HepG2 (cell line): ENCODE measurements around the gene TCAP. TPM values are rescaled to one million over a fixed set of nuclear protein-coding genes. Genes with fewer than 3 reads are reported as not detected.

Experiments used
- KAT2B ChIP-seq: fragments of 150-350 bp; IDR thresholded peaks from 2 replicates; pipeline ENCODE4 v1.6.1; 2014; ENCODE audit warnings: low read depth, low read length, borderline replicate concordance
- KAT7 ChIP-seq: IDR thresholded peaks from 2 replicates; pipeline ENCODE4 v1.6.1; 2018; ENCODE audit warnings: borderline replicate concordance, missing compliant biosample characterization
- KDM3A ChIP-seq: IDR thresholded peaks from 2 replicates; pipeline ENCODE4 v1.6.1; 2018; ENCODE audit warnings: low read depth, missing compliant biosample characterization
- MED1 ChIP-seq: sonication (generic); formaldehyde crosslinking; IDR thresholded peaks from 2 replicates; pipeline ENCODE4 v1.4.0; 2020; ENCODE audit warnings: missing genetic modification reagents
- MTA3 ChIP-seq: sonication (generic); formaldehyde crosslinking; IDR thresholded peaks from 2 replicates; pipeline ENCODE4 v1.4.0; 2020; ENCODE audit warnings: missing genetic modification reagents
- RXRA ChIP-seq: sonication (generic); formaldehyde crosslinking; IDR thresholded peaks from 2 replicates; pipeline ENCODE4 v1.5.1; 2020; ENCODE audit warnings: missing genetic modification reagents
- SCMH1 ChIP-seq: sonication (generic); formaldehyde crosslinking; IDR thresholded peaks from 2 replicates; pipeline ENCODE4 v1.9.0; 2021; ENCODE audit warnings: missing genetic modification reagents, mild to moderate bottlenecking, borderline replicate concordance
- SOX5 ChIP-seq: IDR thresholded peaks from 2 replicates; pipeline ENCODE4 v1.6.1; 2016; ENCODE audit warnings: borderline replicate concordance
- SPEN ChIP-seq: sonication (generic); formaldehyde crosslinking; IDR thresholded peaks from 2 replicates; pipeline ENCODE4 v1.5.1; 2020; ENCODE audit warnings: low read depth, mild to moderate bottlenecking, missing genetic modification reagents
- ZBTB7B ChIP-seq: sonication (generic); formaldehyde crosslinking; IDR thresholded peaks from 2 replicates; pipeline ENCODE4 v1.4.0; 2020; ENCODE audit warnings: missing genetic modification reagents
- ZFP90 ChIP-seq: sonication (generic); formaldehyde crosslinking; IDR thresholded peaks from 2 replicates; pipeline ENCODE4 v1.8.0; 2022; ENCODE audit warnings: missing genetic modification reagents, mild to moderate bottlenecking, inconsistent platforms, borderline replicate concordance
- ZKSCAN8 ChIP-seq: IDR thresholded peaks from 2 replicates; pipeline ENCODE4 v1.6.1; 2016; ENCODE audit warnings: borderline replicate concordance, missing genetic modification reagents, missing compliant biosample characterization
- ZMYM3 ChIP-seq: sonication (generic); formaldehyde crosslinking; IDR thresholded peaks from 2 replicates; pipeline ENCODE4 v1.5.1; 2020; ENCODE audit warnings: mild to moderate bottlenecking, missing genetic modification reagents
- ZNF24 ChIP-seq: fragments of 450-650 bp; IDR thresholded peaks from 2 replicates; pipeline ENCODE4 v1.6.1; 2017; ENCODE audit warnings: antibody characterized with exemption, mild to moderate bottlenecking
- ZNF343 ChIP-seq: sonication (generic); formaldehyde crosslinking; IDR thresholded peaks from 2 replicates; pipeline ENCODE4 v1.4.0; 2020; ENCODE audit warnings: mild to moderate bottlenecking, missing genetic modification reagents
- ZNF367 ChIP-seq: sonication (generic); formaldehyde crosslinking; IDR thresholded peaks from 2 replicates; pipeline ENCODE4 v1.4.0; 2020; ENCODE audit warnings: missing genetic modification reagents, borderline replicate concordance
- ZNF558 ChIP-seq: sonication (generic); formaldehyde crosslinking; IDR thresholded peaks from 2 replicates; pipeline ENCODE4 v1.9.0; 2022; ENCODE audit warnings: mild to moderate bottlenecking, missing genetic modification reagents, borderline replicate concordance
- polyA plus RNA-seq, 8 experiments: library from polyadenylated mRNA; depleted of rRNA in 3 of 8; stranded (reverse) in 7 of 8; unstranded in 1 of 8; fragments of >200 nt; fragmentation: Illumina TruSeq in 4 of 8; extraction: Trizol in 4 of 8; gene quantifications; 2 replicates each; pipeline versions ENCODE4 v1.2.1 to v1.2.3, GENCODE V29; 2011 to 2016; ENCODE audit warnings: low read depth in 4 of 8, missing spikeins in 1 of 8, mixed read lengths in 1 of 8; ENCODE audit not compliant: insufficient read depth in 1 of 8
- total RNA-seq, 5 experiments: library from RNA; depleted of rRNA; stranded (reverse); fragments of >200 nt; fragmentation: Illumina TruSeq; extraction: Trizol; gene quantifications; 2 replicates each; pipeline ENCODE4 v1.2.3, GENCODE V29; 2016; ENCODE audit warnings: low read depth in 1 of 5
- TF ChIP-seq, protein P1 (sequence below): sonication (generic); formaldehyde crosslinking; IDR thresholded peaks from 2 replicates; pipeline ENCODE4 v1.5.0; 2020; ENCODE audit warnings: missing genetic modification reagents
- TF ChIP-seq, protein P2 (sequence below): sonication (generic); formaldehyde crosslinking; IDR thresholded peaks from 2 replicates; pipeline ENCODE4 v1.5.0; 2020; ENCODE audit warnings: missing genetic modification reagents
- TF ChIP-seq, protein P3 (sequence below): IDR thresholded peaks from 2 replicates; pipeline ENCODE4 v1.6.1; 2012; ENCODE audit warnings: inconsistent platforms
- TF ChIP-seq, protein P4 (sequence below): sonication (generic); formaldehyde crosslinking; IDR thresholded peaks from 2 replicates; pipeline ENCODE4 v1.5.0; 2020; ENCODE audit warnings: missing genetic modification reagents, mild to moderate bottlenecking, borderline replicate concordance
- TF ChIP-seq, protein P5 (sequence below): IDR thresholded peaks from 2 replicates; pipeline ENCODE4 v1.6.1; 2018; ENCODE audit warnings: missing genetic modification reagents
- TF ChIP-seq, protein P6 (sequence below): sonication (generic); formaldehyde crosslinking; conservative IDR thresholded peaks from 2 replicates; pipeline ENCODE4 v1.8.0; 2022; ENCODE audit warnings: missing genetic modification reagents

TCAP gene
- total and polyA plus RNA-seq, 2 of the 13 experiments (the other 11 are each of a cell fraction or from before 2014, with no cell fraction given): 0.24 to 0.65 TPM

DNA sequence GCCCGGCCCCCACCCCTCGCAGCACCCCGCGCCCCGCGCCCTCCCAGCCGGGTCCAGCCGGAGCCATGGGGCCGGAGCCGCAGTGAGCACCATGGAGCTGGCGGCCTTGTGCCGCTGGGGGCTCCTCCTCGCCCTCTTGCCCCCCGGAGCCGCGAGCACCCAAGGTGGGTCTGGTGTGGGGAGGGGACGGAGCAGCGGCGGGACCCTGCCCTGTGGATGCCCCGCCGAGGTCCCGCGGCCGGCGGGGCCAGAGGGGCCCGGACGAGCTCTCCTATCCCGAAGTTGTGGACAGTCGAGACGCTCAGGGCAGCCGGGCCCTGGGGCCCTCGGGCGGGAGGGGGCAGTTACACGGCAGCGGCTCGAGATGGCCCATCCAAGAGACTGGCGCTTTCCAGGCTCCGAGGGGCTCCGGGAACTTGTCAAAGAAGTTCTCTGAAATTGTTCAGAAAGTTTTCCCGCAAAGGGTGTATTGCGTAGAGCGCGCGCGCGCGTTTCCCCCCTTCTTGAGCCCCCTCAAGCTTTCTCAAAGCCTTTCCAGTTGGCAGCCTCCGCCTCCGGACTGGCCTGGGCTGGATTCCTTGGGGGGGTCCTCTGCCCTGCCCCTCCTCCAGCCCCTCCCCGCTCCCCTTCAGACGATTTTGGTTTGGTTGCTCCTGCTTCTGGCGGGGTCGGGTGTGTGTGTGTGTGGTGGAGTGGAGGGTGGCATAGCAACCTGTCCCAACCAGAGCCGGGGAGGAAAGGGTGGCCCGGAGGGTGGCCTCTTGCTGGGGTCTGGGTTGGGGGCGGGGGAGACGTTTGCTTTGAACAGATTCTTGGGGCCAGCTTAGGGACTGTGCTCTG, 35.2 kb downstream of the TCAP start (continued):
- TF ChIP-seq, protein P1, sequence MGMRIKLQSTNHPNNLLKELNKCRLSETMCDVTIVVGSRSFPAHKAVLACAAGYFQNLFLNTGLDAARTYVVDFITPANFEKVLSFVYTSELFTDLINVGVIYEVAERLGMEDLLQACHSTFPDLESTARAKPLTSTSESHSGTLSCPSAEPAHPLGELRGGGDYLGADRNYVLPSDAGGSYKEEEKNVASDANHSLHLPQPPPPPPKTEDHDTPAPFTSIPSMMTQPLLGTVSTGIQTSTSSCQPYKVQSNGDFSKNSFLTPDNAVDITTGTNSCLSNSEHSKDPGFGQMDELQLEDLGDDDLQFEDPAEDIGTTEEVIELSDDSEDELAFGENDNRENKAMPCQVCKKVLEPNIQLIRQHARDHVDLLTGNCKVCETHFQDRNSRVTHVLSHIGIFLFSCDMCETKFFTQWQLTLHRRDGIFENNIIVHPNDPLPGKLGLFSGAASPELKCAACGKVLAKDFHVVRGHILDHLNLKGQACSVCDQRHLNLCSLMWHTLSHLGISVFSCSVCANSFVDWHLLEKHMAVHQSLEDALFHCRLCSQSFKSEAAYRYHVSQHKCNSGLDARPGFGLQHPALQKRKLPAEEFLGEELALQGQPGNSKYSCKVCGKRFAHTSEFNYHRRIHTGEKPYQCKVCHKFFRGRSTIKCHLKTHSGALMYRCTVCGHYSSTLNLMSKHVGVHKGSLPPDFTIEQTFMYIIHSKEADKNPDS (CRISPR knock-in tag): no peak
- TF ChIP-seq ZNF24 (no peak), MTA3 (no peak), KAT7 (CRISPR knock-in tag) (peak; percentile 95), ZMYM3 (CRISPR knock-in tag) (no peak), MED1 (peak; percentile 33), ZNF343 (CRISPR knock-in tag) (0 out of 2 replicates have a peak, but pooled peaks have one; percentile 30), ZNF558 (CRISPR knock-in tag) (peak; percentile 38; the same call in 1 of the 2 replicates), ZFP90 (CRISPR knock-in tag) (no peak), ZKSCAN8 (CRISPR knock-in tag) (no peak), KDM3A (CRISPR knock-in tag) (0 out of 2 replicates have a peak, but pooled peaks have one; percentile 24), SCMH1 (CRISPR knock-in tag) (no peak), SOX5 (CRISPR knock-in tag) (no peak), SPEN (no peak), KAT2B (no peak), ZBTB7B (CRISPR knock-in tag) (0 out of 2 replicates have a peak, but pooled peaks have one; percentile 10), RXRA (CRISPR knock-in tag) (no peak; the same call in 1 of the 2 replicates), ZNF367 (no peak)
- TF ChIP-seq, protein P2, sequence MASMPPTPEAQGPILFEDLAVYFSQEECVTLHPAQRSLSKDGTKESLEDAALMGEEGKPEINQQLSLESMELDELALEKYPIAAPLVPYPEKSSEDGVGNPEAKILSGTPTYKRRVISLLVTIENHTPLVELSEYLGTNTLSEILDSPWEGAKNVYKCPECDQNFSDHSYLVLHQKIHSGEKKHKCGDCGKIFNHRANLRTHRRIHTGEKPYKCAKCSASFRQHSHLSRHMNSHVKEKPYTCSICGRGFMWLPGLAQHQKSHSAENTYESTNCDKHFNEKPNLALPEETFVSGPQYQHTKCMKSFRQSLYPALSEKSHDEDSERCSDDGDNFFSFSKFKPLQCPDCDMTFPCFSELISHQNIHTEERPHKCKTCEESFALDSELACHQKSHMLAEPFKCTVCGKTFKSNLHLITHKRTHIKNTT (CRISPR knock-in tag): no peak
- TF ChIP-seq, protein P3, sequence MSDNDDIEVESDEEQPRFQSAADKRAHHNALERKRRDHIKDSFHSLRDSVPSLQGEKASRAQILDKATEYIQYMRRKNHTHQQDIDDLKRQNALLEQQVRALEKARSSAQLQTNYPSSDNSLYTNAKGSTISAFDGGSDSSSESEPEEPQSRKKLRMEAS: peak; percentile 22; the same call in 1 of the 2 replicates
- TF ChIP-seq, protein P4, sequence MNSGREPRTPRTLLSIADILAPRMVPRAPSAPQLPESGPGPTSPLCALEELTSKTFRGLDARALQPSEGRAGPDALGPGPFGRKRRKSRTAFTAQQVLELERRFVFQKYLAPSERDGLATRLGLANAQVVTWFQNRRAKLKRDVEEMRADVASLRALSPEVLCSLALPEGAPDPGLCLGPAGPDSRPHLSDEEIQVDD (CRISPR knock-in tag): 0 out of 2 replicates have a peak, but pooled peaks have one; percentile 22
- TF ChIP-seq, protein P5, sequence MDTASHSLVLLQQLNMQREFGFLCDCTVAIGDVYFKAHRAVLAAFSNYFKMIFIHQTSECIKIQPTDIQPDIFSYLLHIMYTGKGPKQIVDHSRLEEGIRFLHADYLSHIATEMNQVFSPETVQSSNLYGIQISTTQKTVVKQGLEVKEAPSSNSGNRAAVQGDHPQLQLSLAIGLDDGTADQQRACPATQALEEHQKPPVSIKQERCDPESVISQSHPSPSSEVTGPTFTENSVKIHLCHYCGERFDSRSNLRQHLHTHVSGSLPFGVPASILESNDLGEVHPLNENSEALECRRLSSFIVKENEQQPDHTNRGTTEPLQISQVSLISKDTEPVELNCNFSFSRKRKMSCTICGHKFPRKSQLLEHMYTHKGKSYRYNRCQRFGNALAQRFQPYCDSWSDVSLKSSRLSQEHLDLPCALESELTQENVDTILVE (CRISPR knock-in tag): no peak
- TF ChIP-seq, protein P6, sequence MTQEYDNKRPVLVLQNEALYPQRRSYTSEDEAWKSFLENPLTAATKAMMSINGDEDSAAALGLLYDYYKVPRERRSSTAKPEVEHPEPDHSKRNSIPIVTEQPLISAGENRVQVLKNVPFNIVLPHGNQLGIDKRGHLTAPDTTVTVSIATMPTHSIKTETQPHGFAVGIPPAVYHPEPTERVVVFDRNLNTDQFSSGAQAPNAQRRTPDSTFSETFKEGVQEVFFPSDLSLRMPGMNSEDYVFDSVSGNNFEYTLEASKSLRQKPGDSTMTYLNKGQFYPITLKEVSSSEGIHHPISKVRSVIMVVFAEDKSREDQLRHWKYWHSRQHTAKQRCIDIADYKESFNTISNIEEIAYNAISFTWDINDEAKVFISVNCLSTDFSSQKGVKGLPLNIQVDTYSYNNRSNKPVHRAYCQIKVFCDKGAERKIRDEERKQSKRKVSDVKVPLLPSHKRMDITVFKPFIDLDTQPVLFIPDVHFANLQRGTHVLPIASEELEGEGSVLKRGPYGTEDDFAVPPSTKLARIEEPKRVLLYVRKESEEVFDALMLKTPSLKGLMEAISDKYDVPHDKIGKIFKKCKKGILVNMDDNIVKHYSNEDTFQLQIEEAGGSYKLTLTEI: no peak
